NCI-H2107 treated with DMSO at 0.1 percent for 48 hours (cell line): ENCODE data around the gene MMP8.
A peak's percentile ranks its signal among the peaks of the same experiment; 100 is the strongest.

Source experiments
- DNase-seq: peaks from one replicate; lab custom pipeline; 2025; ENCODE audit not compliant: unreplicated experiment; lab: John Stamatoyannopoulos, UW

The MMP8 gene

GRCh38 chr11:102727890-102728289, 3.1 kb upstream of the MMP8 start:
- no peak for DNase-seq

- DNase-seq: no peak
These were observed 1.9 kb downstream of the MMP8 start for GRCh38 chr11:102722821-102723220.

GRCh38 chr11:102719620-102720277, 5.0 kb downstream of the MMP8 start:
- DNase-seq: no peak

- no peak for DNase-seq
These were observed 7.5 kb downstream of the MMP8 start for GRCh38 chr11:102717280-102717679.

- no peak for DNase-seq
These were observed 8.2 kb downstream of the MMP8 start for GRCh38 chr11:102716527-102716926.

- DNase-seq: no peak
These were observed 12.6 kb downstream of the MMP8 start for GRCh38 chr11:102712137-102712536.

GRCh38 chr11:102709201-102709945, 15.4 kb downstream of the MMP8 start:
- DNase-seq: no peak

- DNase-seq: no peak
These were observed 16.1 kb downstream of the MMP8 start for GRCh38 chr11:102708654-102709053.

GRCh38 chr11:102705626-102706025, 19.1 kb downstream of the MMP8 start, which contains the start of gene MMP27:
Gene MMP27, minus strand, starts transcription at chr11:102705769. Its CDS starts 55 bp downstream, at chr11:102705714.
- DNase-seq: no peak

- no peak for DNase-seq
These were observed 19.9 kb downstream of the MMP8 start for GRCh38 chr11:102704841-102705240.

GRCh38 chr11:102703826-102704493, 20.8 kb downstream of the MMP8 start:
- no peak for DNase-seq

GRCh38 chr11:102695201-102695600, 29.6 kb downstream of the MMP8 start:
- DNase-seq: no peak

GRCh38 chr11:102685754-102686153, 39.0 kb downstream of the MMP8 start:
- no peak for DNase-seq

GRCh38 chr11:102685338-102685737, 39.4 kb downstream of the MMP8 start:
- no peak for DNase-seq

- DNase-seq: no peak
These were observed 41.5 kb downstream of the MMP8 start for GRCh38 chr11:102683277-102683676.

GRCh38 chr11:102680945-102681344, 43.8 kb downstream of the MMP8 start:
- DNase-seq: no peak

- DNase-seq: no peak
These were observed 46.7 kb downstream of the MMP8 start for GRCh38 chr11:102678022-102678421.

GRCh38 chr11:102676084-102676483, 48.7 kb downstream of the MMP8 start:
- DNase-seq: no peak

- DNase-seq: no peak
These were observed 55.1 kb downstream of the MMP8 start for GRCh38 chr11:102669664-102670063.

GRCh38 chr11:102666331-102666957, 58.3 kb downstream of the MMP8 start:
- DNase-seq: peak; percentile 27

- no peak for DNase-seq
These were observed 60.6 kb downstream of the MMP8 start for GRCh38 chr11:102664001-102664752.
